Uterus (tissue), 4 donors: Measurements from ENCODE around the gene CILP2. TPM values are rescaled to one million over a fixed set of nuclear protein-coding genes. Genes with fewer than 3 reads are reported as not detected.

Source experiments
- DNase-seq, 2 donors: peaks; one replicate each; pipeline ENCODE4 v3.0.0-alpha.2; 2019 to 2020
- H3K27ac ChIP-seq, 2 donors: fragments of 200-600 bp; sonication (generic); 1 replicate in 1 of 2; 2 replicates in 1 of 2; pipeline ENCODE4 v1.5.1; 2016 to 2018
- H3K27me3 ChIP-seq, 2 donors: fragments of 200-600 bp; sonication (generic); one replicate each; pipeline ENCODE4 v1.5.1; 2018 to 2019; ENCODE audit warnings: control low read depth in 1 of 2
- H3K36me3 ChIP-seq, 2 donors: fragments of 200-600 bp; sonication (generic); one replicate each; pipeline ENCODE4 v1.5.1; 2019; ENCODE audit warnings: control low read depth in 1 of 2
- H3K4me1 ChIP-seq, 2 donors: fragments of 200-600 bp; sonication (generic); one replicate each; pipeline ENCODE4 v1.5.1; 2018 to 2019; ENCODE audit warnings: control low read depth in 1 of 2
- H3K4me3 ChIP-seq, 2 donors: fragments of 200-600 bp; sonication (generic); 1 replicate in 1 of 2; 2 replicates in 1 of 2; pipeline ENCODE4 v1.5.1; 2018 to 2019; ENCODE audit warnings: mild to moderate bottlenecking in 1 of 2
- H3K9me3 ChIP-seq, 2 donors: fragments of 200-600 bp; sonication (generic); one replicate each; pipeline ENCODE4 v1.5.1; 2019; ENCODE audit warnings: control low read depth in 1 of 2
- CTCF ChIP-seq, 4 experiments: fragments of 200-600 bp in 2 of 4; fragments of 450-650 bp in 2 of 4; sonication (generic) in 2 of 4; IDR thresholded peaks; one replicate each; pipeline ENCODE4 v1.5.1; 2016 to 2019; ENCODE audit warnings: antibody characterized with exemption in 4 of 4, mild to moderate bottlenecking in 2 of 4, moderate library complexity in 1 of 4
- POLR2A ChIP-seq, 2 donors: fragments of 450-650 bp; IDR thresholded peaks; one replicate each; pipeline ENCODE4 v1.6.1; 2016; ENCODE audit warnings: antibody characterized with exemption in 2 of 2, mild to moderate bottlenecking in 1 of 2, moderate library complexity in 1 of 2
- intact Hi-C: fragments of 100-400 bp; cut with DNase I; formaldehyde crosslinking; loops from one replicate; pipeline ENCODE4 v1.15.1; 2023; ENCODE audit warnings: low total_unique reads
- total RNA-seq, 4 donors: library from RNA; depleted of rRNA in 3 of 4; stranded (reverse); fragments of >200 nt in 3 of 4; gene quantifications; one replicate each; pipeline versions ENCODE4 v1.1.0 to v1.2.4, GENCODE V29; 2014 to 2023
- donor health status: DM: yes; HTN: yes; CAD: no.

The CILP2 gene
- total RNA-seq, 4 donors from 2014 or later: 0.15 to 1.2 TPM; not detected in 2

- Histone ChIP-seq H3K9me3 (no peaks in the 10 kb centered on the region), H3K4me3 (no peak overlapping the region), H3K27me3 (peaks cover 0 to 6% of the 10 kb centered on the region in 2 donors), H3K4me1 (no peaks in the 10 kb centered on the region), H3K27ac (no peak overlapping the region), H3K36me3 (no peaks in the 10 kb centered on the region)
- intact Hi-C loops: no loop called here
- DNase-seq: no peak
- TF ChIP-seq CTCF (IDR thresholded peaks at IDR 0.05): no peak
- no peak for TF ChIP-seq POLR2A (IDR thresholded peaks at IDR 0.05)
These were observed 13.8 kb downstream of the CILP2 start for GRCh38 chr19:19551853-19552192.

DNA sequence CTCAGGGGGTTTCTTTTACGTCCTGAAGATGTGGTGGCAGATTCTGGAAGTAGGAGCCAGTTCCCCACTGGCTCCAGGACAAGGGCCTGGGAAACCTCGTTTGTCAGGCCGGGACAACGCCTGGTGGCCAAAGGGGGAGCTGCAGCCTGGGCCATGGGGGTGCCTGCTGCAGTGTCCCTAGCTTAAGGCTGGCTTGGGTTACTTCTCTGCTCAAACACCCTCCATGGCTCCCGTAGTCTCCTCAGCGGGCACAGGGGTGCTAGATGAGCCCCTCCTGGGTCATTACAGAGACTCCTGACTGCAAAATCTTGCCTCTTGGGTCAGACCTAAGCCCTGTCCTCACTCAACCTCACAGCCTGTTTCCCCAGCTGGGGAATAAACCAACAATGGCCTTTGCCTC lies 14.7 kb downstream of the CILP2 start:
- TF ChIP-seq POLR2A (IDR thresholded peaks at IDR 0.05) (no peak), CTCF (IDR thresholded peaks at IDR 0.05) (no peak)
- no peaks in the 10 kb centered on the region for H3K36me3 ChIP-seq

GRCh38 chr19:19553670-19554069 lies 15.6 kb downstream of the CILP2 start:
- intact Hi-C loops: no loop called here
- DNase-seq: no peak
- Histone ChIP-seq H3K36me3 (no peaks in the 10 kb centered on the region), H3K4me1 (no peaks in the 10 kb centered on the region), H3K27ac (no peak overlapping the region), H3K4me3 (no peak overlapping the region), H3K9me3 (no peaks in the 10 kb centered on the region), H3K27me3 (peaks cover 0 to 6% of the 10 kb centered on the region in 2 donors)
- TF ChIP-seq CTCF (IDR thresholded peaks at IDR 0.05) (no peak), POLR2A (IDR thresholded peaks at IDR 0.05) (no peak)

More for the DNA sequence above, 14.7 kb downstream of the CILP2 start:
- DNase-seq: no peak
- Histone ChIP-seq H3K4me3 (no peak overlapping the region), H3K4me1 (no peaks in the 10 kb centered on the region), H3K27ac (no peak overlapping the region), H3K9me3 (no peaks in the 10 kb centered on the region), H3K27me3 (peaks cover 0 to 6% of the 10 kb centered on the region in 2 donors)
- intact Hi-C loops: no loop called here

GRCh38 chr19:19554074-19555023 lies 16.3 kb downstream of the CILP2 start:
- Histone ChIP-seq H3K4me1 (no peaks in the 10 kb centered on the region), H3K9me3 (no peaks in the 10 kb centered on the region), H3K36me3 (no peaks in the 10 kb centered on the region), H3K27ac (no peak overlapping the region), H3K4me3 (no peak overlapping the region), H3K27me3 (peaks cover 0 to 6% of the 10 kb centered on the region in 2 donors)
- intact Hi-C loops: no loop called here
- DNase-seq: no peak
- peak in 3 of 4 experiments; percentile 24 to 37 (median 28) for TF ChIP-seq CTCF (IDR thresholded peaks at IDR 0.05)
- TF ChIP-seq POLR2A (IDR thresholded peaks at IDR 0.05): no peak

DNA sequence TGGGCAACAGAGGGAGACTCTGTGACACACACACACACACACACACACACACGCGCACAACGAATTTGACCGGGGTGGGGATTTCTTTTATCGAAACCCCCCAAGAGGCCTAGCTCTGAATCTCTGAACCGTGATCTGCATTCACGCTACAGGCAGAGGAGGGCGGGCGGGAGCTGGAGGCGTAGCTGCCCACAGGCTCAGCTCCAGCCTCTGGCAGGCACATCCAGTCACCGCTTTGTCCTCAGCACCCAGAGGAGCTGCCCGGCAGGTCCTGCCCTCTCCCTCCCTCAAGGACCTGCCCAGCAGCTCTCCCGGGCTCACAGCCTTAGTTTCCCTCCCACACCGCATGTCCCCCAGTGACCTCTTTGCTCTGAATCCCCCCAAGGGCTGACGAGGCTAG lies 20.0 kb downstream of the CILP2 start:
- Histone ChIP-seq H3K9me3 (no peaks in the 10 kb centered on the region), H3K4me1 (no peaks in the 10 kb centered on the region), H3K36me3 (no peaks in the 10 kb centered on the region), H3K27me3 (no peaks in the 10 kb centered on the region), H3K4me3 (no peak overlapping the region), H3K27ac (no peak overlapping the region)
- intact Hi-C loops: no loop called here
- no peak for DNase-seq
- TF ChIP-seq POLR2A (IDR thresholded peaks at IDR 0.05) (no peak), CTCF (IDR thresholded peaks at IDR 0.05) (no peak)
